K562 (cell line): ENCODE results near the gene RNGTT. TPM values are rescaled to one million over a fixed set of nuclear protein-coding genes. Genes with fewer than 3 reads are reported as not detected.
"Not testable (repeated sequence)": the region's sequence is repeated elsewhere in the genome, so short reads cannot be mapped to it uniquely, and the experiment has no call there.

ENCODE experiments used
- ATAC-seq: fragments of 200-7000 bp; cut with Tn5 transposase; 3 replicates; pipeline ENCODE4 v1.9.1; 2020; ENCODE audit warnings: moderate library complexity
- BruUV-seq: library from RNA; stranded (reverse); fragments of 400-500 nt; replicated peaks from 2 replicates; lab custom pipeline; 2021; lab: Mats Ljungman, UMichigan
- CTCF ChIA-PET: fragments of 300-600 bp; formaldehyde crosslinking; extraction: SDS; loops from one replicate; lab custom pipeline; 2021; ENCODE audit warnings: low intra/inter-chr PET ratio; lab: Yijun Ruan, JAX
- POLR2A ChIA-PET: fragments of 300-600, 350-650 bp; sonication (Branson Sonifier 250); formaldehyde crosslinking; extraction: SDS; loops from one replicate; lab custom pipeline; 2021; ENCODE audit warnings: antibody characterized with exemption, inconsistent platforms; lab: Yijun Ruan, JAX
- DNase-seq, 4 experiments: peaks; one replicate each; pipeline versions ENCODE4 v3.0.0 to v3.0.0-alpha.2; 2011 to 2018; ENCODE audit warnings: low spot score in 3 of 4, mixed read lengths in 3 of 4; ENCODE audit errors: extremely low read depth in 1 of 4
- FAIRE-seq: peaks from 2 replicates; lab custom pipeline; 2011; peaks lifted over from hg19 to GRCh38; lab: Jason Lieb, UNC
- H2AFZ ChIP-seq: 2 replicates; pipeline ENCODE4 v1.6.0; 2011; ENCODE audit warnings: low read depth, low read length, control low read depth, inconsistent platforms
- H3K27ac ChIP-seq: fragments of 200-600 bp; 3 replicates; pipeline ENCODE4 v1.8.0; 2011; ENCODE audit warnings: low read depth, mild to moderate bottlenecking, control low read depth, inconsistent platforms, low read length, moderate library complexity, mixed read lengths; ENCODE audit errors: extremely low read depth
- H3K27me3 ChIP-seq, 2 experiments: fragments of 300-600 bp in 1 of 2; 2 replicates in 1 of 2; 3 replicates in 1 of 2; pipeline versions ENCODE4 v1.6.0 to v1.8.0; 2011; ENCODE audit warnings: inconsistent platforms in 2 of 2, low read length in 2 of 2, mild to moderate bottlenecking in 1 of 2, mixed read lengths in 1 of 2, moderate library complexity in 1 of 2; ENCODE audit not compliant: control insufficient read depth in 2 of 2, insufficient read depth in 2 of 2
- H3K36me3 ChIP-seq: fragments of 300-600 bp; 3 replicates; pipeline ENCODE4 v1.8.0; 2011; ENCODE audit warnings: mild to moderate bottlenecking, low read length, inconsistent platforms; ENCODE audit not compliant: control insufficient read depth, insufficient read depth
- H3K4me1 ChIP-seq, 2 experiments: fragments of 200-600 bp in 1 of 2; replicated peaks in 1 of 2; 2 replicates in 1 of 2; 3 replicates in 1 of 2; pipeline versions ENCODE4 v1.5.1 to v1.8.0; 2011; ENCODE audit warnings: inconsistent platforms in 2 of 2, low read length in 2 of 2, mild to moderate bottlenecking in 1 of 2, mixed read lengths in 1 of 2, moderate library complexity in 1 of 2; ENCODE audit not compliant: control insufficient read depth in 2 of 2, insufficient read depth in 2 of 2
- H3K4me2 ChIP-seq: 2 replicates; pipeline ENCODE4 v1.6.1; 2011; ENCODE audit warnings: low read length, control low read depth, inconsistent platforms, mixed read lengths; ENCODE audit not compliant: insufficient read depth
- H3K4me3 ChIP-seq: fragments of 200-600 bp; sonication (generic), shearing (Covaris generic); 2 replicates; pipeline ENCODE4 v1.5.1; 2016; ENCODE audit warnings: control low read depth, inconsistent platforms
- H3K79me2 ChIP-seq: fragments of 200-600 bp; 3 replicates; pipeline ENCODE4 v1.8.0; 2011; ENCODE audit warnings: low read length, inconsistent platforms; ENCODE audit not compliant: control insufficient read depth, insufficient read depth
- H3K9ac ChIP-seq, 2 experiments: 2 replicates each; pipeline versions ENCODE4 v1.6.0 to v1.6.1; 2011; ENCODE audit warnings: low read depth in 2 of 2, low read length in 2 of 2, control low read depth in 1 of 2, inconsistent platforms in 1 of 2, mild to moderate bottlenecking in 1 of 2, mixed read lengths in 1 of 2; ENCODE audit not compliant: insufficient read depth in 1 of 2
- H3K9me1 ChIP-seq: one replicate; pipeline ENCODE4 v1.6.0; 2011; ENCODE audit warnings: inconsistent platforms, mild to moderate bottlenecking, low read length, moderate library complexity; ENCODE audit not compliant: control insufficient read depth, insufficient read depth
- H3K9me3 ChIP-seq: replicated peaks from 2 replicates; pipeline ENCODE4 v1.5.1; 2011; ENCODE audit warnings: low read depth, low read length, inconsistent platforms; ENCODE audit not compliant: control insufficient read depth, insufficient read depth
- H4K20me1 ChIP-seq: replicated peaks from 2 replicates; pipeline ENCODE4 v1.6.1; 2011; ENCODE audit warnings: low read length, inconsistent platforms, mixed read lengths; ENCODE audit not compliant: control insufficient read depth, insufficient read depth
- BCLAF1 ChIP-seq, 2 experiments: fragments of 450-650 bp in 1 of 2; IDR thresholded peaks; 2 replicates each; pipeline ENCODE4 v1.6.1; 2011 to 2017; ENCODE audit warnings: low read depth in 2 of 2, antibody characterized with exemption in 1 of 2, borderline replicate concordance in 1 of 2, low read length in 1 of 2, mild to moderate bottlenecking in 1 of 2, mixed read lengths in 1 of 2; ENCODE audit not compliant: control insufficient read depth in 1 of 2
- NELFE ChIP-seq: IDR thresholded peaks from 2 replicates; pipeline ENCODE4 v1.6.1; 2011; ENCODE audit warnings: mild to moderate bottlenecking; ENCODE audit not compliant: insufficient read depth, insufficient read length
- NR1H2 ChIP-seq: sonication (generic); formaldehyde crosslinking; IDR thresholded peaks from 2 replicates; pipeline ENCODE4 v1.4.0; 2020; ENCODE audit warnings: mild to moderate bottlenecking, missing genetic modification reagents
- NR2F6 ChIP-seq: fragments of 450-650 bp; formaldehyde crosslinking; IDR thresholded peaks from 2 replicates; pipeline ENCODE4 v1.4.0; 2020; ENCODE audit warnings: mild to moderate bottlenecking
- SMAD1 ChIP-seq: fragments of 150-350 bp; IDR thresholded peaks from 2 replicates; pipeline ENCODE4 v1.6.1; 2014; ENCODE audit warnings: low read length, low read depth; ENCODE audit not compliant: partially characterized antibody
- TEAD1 ChIP-seq, 2 experiments: fragments of 450-650 bp in 1 of 2; sonication (generic) in 1 of 2; formaldehyde crosslinking; IDR thresholded peaks; 2 replicates each; pipeline versions ENCODE4 v1.4.0 to v1.8.0; 2020 to 2022; ENCODE audit warnings: mild to moderate bottlenecking in 2 of 2, missing genetic modification reagents in 1 of 2
- XRCC5 ChIP-seq: fragments of 200-400 bp; formaldehyde crosslinking; IDR thresholded peaks from 2 replicates; pipeline ENCODE4 v1.6.1; 2017; ENCODE audit warnings: low read depth, mild to moderate bottlenecking, low read length
- WGBS: fragments of 100-300 bp; shearing (Covaris generic); methylation state at CpG from one replicate; pipeline ENCODE4 v1.1.6; 2016; ENCODE audit warnings: low coverage, mixed read lengths; ENCODE audit not compliant: insufficient coverage; ENCODE audit errors: missing lambda C conversion rate; 5-methylcytosine and 5-hydroxymethylcytosine counted together
- in situ Hi-C: fragments of 300-500 bp; cut with MboI; formaldehyde crosslinking; loops from 4 replicates; pipeline ENCODE4 v1.15.0; 2018; ENCODE audit warnings: inconsistent platforms, mixed read lengths
- intact Hi-C: fragments of 100-400 bp; cut with micrococcal nuclease; formaldehyde crosslinking; loops from 2 replicates; pipeline ENCODE4 v1.14.2; 2022
- polyA plus RNA-seq, 8 experiments: library from polyadenylated mRNA; depleted of rRNA in 4 of 8; stranded (reverse) in 5 of 8; unstranded in 3 of 8; fragments of >200 nt; fragmentation: Nextera tagmentation in 2 of 8; fragmentation: Illumina TruSeq in 1 of 8; extraction: Ambion mirVana in 2 of 8; extraction: Trizol in 1 of 8; gene quantifications; 2 replicates each; pipeline versions ENCODE4 v1.2.1 to v1.2.3, GENCODE V29; 2011 to 2014; ENCODE audit warnings: inconsistent platforms in 1 of 8, missing spikeins in 1 of 8
- total RNA-seq, 7 experiments: library from RNA; depleted of rRNA in 6 of 7; stranded (reverse); fragments of >200 nt in 6 of 7; fragmentation: Illumina TruSeq in 2 of 7; extraction: Trizol in 2 of 7; gene quantifications; 2 replicates each; pipeline versions ENCODE4 v1.2.1 to v1.2.3, GENCODE V29; 2011 to 2021; ENCODE audit warnings: low replicate concordance in 1 of 7

The RNGTT gene
- total and polyA plus RNA-seq, 9 of the 15 experiments (the other 6 are each of a cell fraction or from before 2014, with no cell fraction given): 6.1 to 31.7 (median 19.5) TPM

DNA sequence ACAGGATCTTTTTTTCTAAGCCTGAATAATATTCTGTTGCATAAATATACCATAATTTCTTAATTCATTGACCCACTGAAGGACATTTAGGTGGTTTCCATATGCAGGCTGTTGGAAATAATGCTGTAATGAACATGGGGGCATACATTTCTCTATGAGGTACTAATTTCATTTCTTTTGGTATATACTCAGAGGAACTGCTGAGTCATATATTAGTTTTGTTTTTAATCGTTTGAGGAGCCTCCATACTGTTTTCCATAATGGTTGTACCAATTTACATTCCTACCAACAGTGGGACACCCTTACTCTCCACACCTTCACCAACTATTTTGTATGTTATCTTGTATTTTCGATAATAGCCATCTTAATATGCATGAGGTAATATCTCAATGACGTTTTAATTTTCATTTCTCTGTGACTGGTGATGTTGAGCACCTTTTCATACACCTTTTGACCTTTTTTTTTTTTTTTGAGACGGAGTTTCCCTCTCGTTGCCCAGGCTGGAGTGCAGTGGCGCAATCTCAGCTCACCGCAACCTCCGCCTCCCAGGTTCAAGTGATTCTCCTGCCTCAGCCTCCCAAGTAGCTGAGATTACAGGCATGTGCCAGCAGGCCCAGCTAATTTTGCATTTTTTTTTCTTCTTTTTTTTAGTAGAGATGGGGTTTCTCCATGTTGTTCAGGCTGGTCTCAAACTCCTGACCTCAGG, 187.4 kb downstream of the RNGTT start (continued):
- TF ChIP-seq BCLAF1 (IDR thresholded peaks at IDR 0.05; ENCODE audit: borderline replicate concordance in 1 of 2, control insufficient read depth in 1 of 2, low read depth in 2 of 2, low read length in 1 of 2) (no peak), NR2F6 (CRISPR knock-in tag) (no peak), NR1H2 (no peak), XRCC5 (no peak), SMAD1 (no peak), NELFE (no peak), TEAD1 (CRISPR knock-in tag; IDR thresholded peaks at IDR 0.05) (no peak)

DNA sequence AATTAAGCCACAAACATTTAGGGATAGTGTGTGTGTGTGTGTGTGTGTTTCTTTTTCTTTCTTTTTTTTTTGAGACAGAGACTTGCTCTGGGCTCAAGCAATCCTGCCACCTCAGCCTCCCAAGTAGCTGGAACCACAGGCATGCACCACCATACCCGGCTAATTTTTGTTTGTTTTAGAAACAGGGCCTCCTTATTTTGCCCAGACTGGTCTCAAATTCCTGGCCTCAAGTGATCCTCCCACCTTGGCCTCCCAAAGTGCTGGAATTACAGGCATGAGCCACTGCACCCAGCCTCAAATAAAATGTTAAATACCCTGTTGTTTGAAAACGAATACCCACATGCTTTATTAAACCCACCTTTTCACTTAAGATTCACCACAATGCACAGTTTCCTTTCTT, 195.3 kb downstream of the RNGTT start:
- H3K9me3 ChIP-seq, intact Hi-C loops, H3K4me3 ChIP-seq, CTCF ChIA-PET, H3K9ac ChIP-seq, H3K4me2 ChIP-seq, BruUV-seq, H2AFZ ChIP-seq, H3K27ac ChIP-seq, DNase-seq, H3K79me2 ChIP-seq, H3K9me1 ChIP-seq, H4K20me1 ChIP-seq, ATAC-seq, FAIRE-seq, in situ Hi-C loops, H3K27me3 ChIP-seq, H3K4me1 ChIP-seq, H3K36me3 ChIP-seq, POLR2A ChIA-PET: not testable (repeated sequence)
- 58% methylated on average over 2 of the region's 2 CpGs for whole genome bisulfite sequencing
